Large intestine (tissue), 3 donors: ENCODE measurements around the gene DYRK2. TPM values are rescaled to one million over a fixed set of nuclear protein-coding genes. Genes with fewer than 3 reads are reported as not detected.

Experiments
- DNase-seq, 2 donors: peaks; one replicate each; pipeline versions ENCODE4 v3.0.0 to v3.0.0-alpha.2; 2013
- H3K27ac ChIP-seq: one replicate; pipeline ENCODE4 v1.5.1; 2013; ENCODE audit warnings: low read length
- H3K27me3 ChIP-seq: 2 replicates; pipeline ENCODE4 v1.6.1; 2013; ENCODE audit warnings: low read length; ENCODE audit not compliant: control insufficient read depth, insufficient read depth
- H3K36me3 ChIP-seq: 2 replicates; pipeline ENCODE4 v1.6.1; 2013; ENCODE audit warnings: low read length; ENCODE audit not compliant: control insufficient read depth, insufficient read depth
- H3K4me1 ChIP-seq: one replicate; pipeline ENCODE4 v1.6.1; 2013; ENCODE audit warnings: low read length; ENCODE audit not compliant: control insufficient read depth, insufficient read depth
- H3K4me3 ChIP-seq: one replicate; pipeline ENCODE4 v1.5.1; 2013; ENCODE audit warnings: low read length
- H3K9me3 ChIP-seq: one replicate; pipeline ENCODE4 v1.6.1; 2013; ENCODE audit warnings: mild to moderate bottlenecking, low read depth, low read length, moderate library complexity; ENCODE audit not compliant: control insufficient read depth
- WGBS: methylation state at CpG from one replicate; pipeline ENCODE4 v1.1.5; 2013; ENCODE audit warnings: low lambda C conversion rate; ENCODE audit not compliant: insufficient coverage; 5-methylcytosine and 5-hydroxymethylcytosine counted together
- polyA plus RNA-seq: library from polyadenylated mRNA; unstranded; fragments of 120-200 nt; gene quantifications from one replicate; pipeline ENCODE4 v1.2.1, GENCODE V29; 2013

Gene DYRK2
- polyA plus RNA-seq, 1 donor: 62.7 TPM

- Histone ChIP-seq H3K4me1 (no peaks in the 10 kb centered on the region), H3K36me3 (no peaks in the 10 kb centered on the region), H3K27me3 (no peaks in the 10 kb centered on the region), H3K27ac (no peak overlapping the region), H3K9me3 (no peaks in the 10 kb centered on the region), H3K4me3 (no peak overlapping the region)
- DNase-seq: no peak
- no CpG with 5 or more reads among the region's 3 CpGs for WGBS
Observed at GRCh38 chr12:67623259-67623658, 25.3 kb upstream of the DYRK2 start.

GRCh38 chr12:67624355-67624754 is 24.2 kb upstream of the DYRK2 start:
- Histone ChIP-seq H3K4me3 (no peak overlapping the region), H3K9me3 (no peaks in the 10 kb centered on the region), H3K27me3 (no peaks in the 10 kb centered on the region), H3K36me3 (no peaks in the 10 kb centered on the region), H3K27ac (no peak overlapping the region), H3K4me1 (no peaks in the 10 kb centered on the region)
- DNase-seq: no peak
- WGBS: no CpG with 5 or more reads among the region's 6 CpGs

GRCh38 chr12:67625004-67625403 is 23.5 kb upstream of the DYRK2 start:
- no CpG with 5 or more reads among the region's 1 CpG for WGBS

GRCh38 chr12:67626156-67626555 is 22.4 kb upstream of the DYRK2 start:
- Histone ChIP-seq H3K27me3 (no peaks in the 10 kb centered on the region), H3K9me3 (no peaks in the 10 kb centered on the region), H3K4me3 (no peak overlapping the region), H3K36me3 (no peaks in the 10 kb centered on the region), H3K27ac (no peak overlapping the region), H3K4me1 (no peaks in the 10 kb centered on the region)
- no CpG with 5 or more reads among the region's 2 CpGs for WGBS
- no peak for DNase-seq

More at GRCh38 chr12:67625004-67625403, 23.5 kb upstream of the DYRK2 start:
- Histone ChIP-seq H3K27ac (no peak overlapping the region), H3K4me3 (no peak overlapping the region), H3K4me1 (no peaks in the 10 kb centered on the region), H3K36me3 (no peaks in the 10 kb centered on the region), H3K27me3 (no peaks in the 10 kb centered on the region), H3K9me3 (no peaks in the 10 kb centered on the region)
- DNase-seq: peak in 1 of 2 donors; percentile 32

- H3K36me3 ChIP-seq: no peaks in the 10 kb centered on the region
- DNase-seq: peak; percentile 24 to 30
- no peaks in the 10 kb centered on the region for H3K4me1 ChIP-seq
- no peaks in the 10 kb centered on the region for H3K27me3 ChIP-seq
- no peaks in the 10 kb centered on the region for H3K9me3 ChIP-seq
- no peak overlapping the region for H3K4me3 ChIP-seq
- no peak overlapping the region for H3K27ac ChIP-seq
- 63% methylated on average over 5 of the region's 7 CpGs for WGBS
Observed at GRCh38 chr12:67630373-67631088, 18.0 kb upstream of the DYRK2 start.

- Histone ChIP-seq H3K36me3 (no peaks in the 10 kb centered on the region), H3K27ac (no peak overlapping the region), H3K9me3 (no peaks in the 10 kb centered on the region), H3K4me1 (no peaks in the 10 kb centered on the region), H3K27me3 (no peaks in the 10 kb centered on the region), H3K4me3 (no peak overlapping the region)
- DNase-seq: no peak
- 80% methylated on average over 1 of the region's 3 CpGs for WGBS
Observed at GRCh38 chr12:67632005-67632404, 16.5 kb upstream of the DYRK2 start.

- no peaks in the 10 kb centered on the region for H3K4me1 ChIP-seq
- no peak for DNase-seq
- WGBS: no CpG with 5 or more reads among the region's 2 CpGs
- H3K4me3 ChIP-seq: no peak overlapping the region
- H3K27me3 ChIP-seq: no peaks in the 10 kb centered on the region
- no peaks in the 10 kb centered on the region for H3K9me3 ChIP-seq
- no peak overlapping the region for H3K27ac ChIP-seq
- no peaks in the 10 kb centered on the region for H3K36me3 ChIP-seq
Observed at GRCh38 chr12:67633024-67633610, 15.4 kb upstream of the DYRK2 start.

- Histone ChIP-seq H3K27ac (no peak overlapping the region), H3K27me3 (no peaks in the 10 kb centered on the region), H3K4me3 (no peak overlapping the region), H3K9me3 (no peaks in the 10 kb centered on the region), H3K36me3 (no peaks in the 10 kb centered on the region), H3K4me1 (no peaks in the 10 kb centered on the region)
- no peak for DNase-seq
- WGBS: no CpG with 5 or more reads among the region's 2 CpGs
Observed at GRCh38 chr12:67633708-67634107, 14.8 kb upstream of the DYRK2 start.

- no peaks in the 10 kb centered on the region for H3K36me3 ChIP-seq
- H3K4me1 ChIP-seq: no peaks in the 10 kb centered on the region
- no peaks in the 10 kb centered on the region for H3K9me3 ChIP-seq
- no peak for DNase-seq
- no peak overlapping the region for H3K4me3 ChIP-seq
- no peaks in the 10 kb centered on the region for H3K27me3 ChIP-seq
- H3K27ac ChIP-seq: no peak overlapping the region
Observed at GRCh38 chr12:67634303-67634761, 14.2 kb upstream of the DYRK2 start.

GRCh38 chr12:67637718-67638117 is 10.8 kb upstream of the DYRK2 start:
- Histone ChIP-seq H3K9me3 (no peaks in the 10 kb centered on the region), H3K4me3 (no peak overlapping the region), H3K27me3 (no peaks in the 10 kb centered on the region), H3K36me3 (no peaks in the 10 kb centered on the region), H3K4me1 (peaks cover under 1% of the 10 kb centered on the region), H3K27ac (no peak overlapping the region)
- 93% methylated on average over 2 of the region's 3 CpGs for WGBS
- no peak for DNase-seq

GRCh38 chr12:67638694-67639093 is 9.9 kb upstream of the DYRK2 start:
- no peaks in the 10 kb centered on the region for H3K36me3 ChIP-seq
- no CpG with 5 or more reads among the region's 1 CpG for WGBS

More at GRCh38 chr12:67638694-67639093, 9.9 kb upstream of the DYRK2 start:
- DNase-seq: no peak
- H3K4me1 ChIP-seq: peaks cover 6% of the 10 kb centered on the region
- H3K4me3 ChIP-seq: no peak overlapping the region
- H3K9me3 ChIP-seq: no peaks in the 10 kb centered on the region
- no peak overlapping the region for H3K27ac ChIP-seq
- H3K27me3 ChIP-seq: no peaks in the 10 kb centered on the region
